Measurements from ENCODE around the gene MAP4K2.

The MAP4K2 gene

GRCh38 chr11:64838600-64839334 lies 35.8 kb upstream of the MAP4K2 start:
- H3K4me3 ChIP-seq (ENCODE audit: low read depth, low read length): no peak overlapping the region
- TF ChIP-seq CTCF (IDR thresholded peaks at IDR 0.05; ENCODE audit: low read depth, low read length, missing control alignments): no peak
- in situ Hi-C loops (cut with HindIII; ENCODE audit: low sequenced_read_pairs): no loop called here
- DNase-seq (ENCODE audit: low read depth): no peak

GRCh38 chr11:64837887-64838351 lies 34.9 kb upstream of the MAP4K2 start:
- TF ChIP-seq CTCF (IDR thresholded peaks at IDR 0.05; ENCODE audit: low read depth, low read length, missing control alignments): no peak
- in situ Hi-C loops (cut with HindIII; ENCODE audit: low sequenced_read_pairs): no loop called here
- DNase-seq (ENCODE audit: low read depth): no peak
- H3K4me3 ChIP-seq (ENCODE audit: low read depth, low read length): no peak overlapping the region

DNA sequence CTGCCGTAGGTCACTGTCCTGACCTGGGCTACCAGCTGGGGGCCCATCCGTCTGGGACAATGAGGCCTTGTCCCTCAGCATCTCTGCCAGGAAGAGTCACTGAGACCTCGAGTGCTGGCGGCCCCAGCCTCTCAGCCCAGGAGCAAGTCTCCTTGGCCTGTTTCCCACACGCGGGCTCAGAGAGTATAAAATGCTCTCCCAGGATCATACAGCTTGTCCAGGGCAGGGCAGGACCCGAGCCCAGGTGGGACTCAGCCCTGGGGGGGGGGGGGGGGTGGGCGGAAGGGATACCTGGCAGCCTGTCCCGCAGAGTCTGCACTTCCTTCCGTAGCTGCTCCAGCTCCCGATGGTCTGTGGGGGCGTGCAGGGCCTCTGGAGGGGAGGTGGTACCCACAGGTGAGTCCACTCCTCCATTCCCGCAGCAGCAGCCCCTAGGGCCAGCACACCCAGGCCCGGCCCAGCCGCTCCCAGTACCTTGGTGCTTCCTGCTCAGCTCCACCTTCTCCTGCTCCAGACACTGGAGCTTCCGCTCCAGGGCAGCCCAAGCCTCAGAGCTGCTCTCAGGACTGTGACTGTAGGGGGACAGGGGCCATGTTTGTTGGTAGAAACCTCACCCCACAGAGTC lies 33.5 kb upstream of the MAP4K2 start:
- DNase-seq (ENCODE audit: low read depth): no peak
- in situ Hi-C loops (cut with HindIII; ENCODE audit: low sequenced_read_pairs): no loop called here
- H3K4me3 ChIP-seq (ENCODE audit: low read depth, low read length): no peak overlapping the region
- TF ChIP-seq CTCF (IDR thresholded peaks at IDR 0.05; ENCODE audit: low read depth, low read length, missing control alignments): no peak

DNA sequence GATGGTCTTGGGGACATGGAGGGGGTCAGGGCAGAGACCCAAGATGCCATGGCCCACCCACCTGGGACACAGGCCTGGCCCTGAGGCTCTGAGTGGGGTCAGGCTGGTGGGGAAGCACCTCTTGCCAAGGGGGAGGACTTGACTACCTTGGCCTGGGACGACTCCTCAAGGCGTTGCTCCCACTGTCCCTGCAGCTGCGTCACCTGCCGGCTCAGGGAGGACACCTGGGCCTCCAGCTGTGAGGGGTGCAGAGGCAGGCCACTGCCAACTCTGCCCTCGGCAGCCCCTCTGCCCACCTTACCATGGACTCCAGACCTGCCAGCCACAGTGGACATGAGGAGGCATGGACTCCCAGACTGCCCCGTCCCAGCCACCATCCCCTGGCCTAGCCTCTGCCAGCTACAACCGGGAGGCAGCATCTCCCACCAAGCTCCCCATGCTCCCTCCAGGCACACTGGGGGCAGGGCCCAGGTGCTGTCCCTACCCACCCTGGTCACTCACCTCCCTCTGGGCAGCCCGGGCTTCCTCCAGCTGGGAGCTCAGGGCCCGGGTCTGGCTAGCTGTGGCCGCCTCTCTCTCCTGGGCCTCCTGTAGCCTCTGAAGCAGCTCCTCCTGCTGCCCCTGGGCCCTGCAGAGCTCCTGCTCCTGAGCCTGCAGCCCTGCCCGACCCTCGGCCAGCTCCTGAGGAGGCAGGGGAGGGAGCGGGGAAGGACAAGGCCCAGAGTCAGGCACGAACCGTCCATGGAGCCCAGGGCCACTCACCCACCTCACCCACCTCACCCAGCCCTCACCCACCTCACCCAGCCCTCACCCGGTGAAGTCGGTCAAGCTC lies 32.8 kb upstream of the MAP4K2 start:
- in situ Hi-C loops (cut with HindIII; ENCODE audit: low sequenced_read_pairs): no loop called here
- H3K4me3 ChIP-seq (ENCODE audit: low read depth, low read length): no peak overlapping the region
- DNase-seq (ENCODE audit: low read depth): no peak
- TF ChIP-seq CTCF (IDR thresholded peaks at IDR 0.05; ENCODE audit: low read depth, low read length, missing control alignments): no peak

DNA sequence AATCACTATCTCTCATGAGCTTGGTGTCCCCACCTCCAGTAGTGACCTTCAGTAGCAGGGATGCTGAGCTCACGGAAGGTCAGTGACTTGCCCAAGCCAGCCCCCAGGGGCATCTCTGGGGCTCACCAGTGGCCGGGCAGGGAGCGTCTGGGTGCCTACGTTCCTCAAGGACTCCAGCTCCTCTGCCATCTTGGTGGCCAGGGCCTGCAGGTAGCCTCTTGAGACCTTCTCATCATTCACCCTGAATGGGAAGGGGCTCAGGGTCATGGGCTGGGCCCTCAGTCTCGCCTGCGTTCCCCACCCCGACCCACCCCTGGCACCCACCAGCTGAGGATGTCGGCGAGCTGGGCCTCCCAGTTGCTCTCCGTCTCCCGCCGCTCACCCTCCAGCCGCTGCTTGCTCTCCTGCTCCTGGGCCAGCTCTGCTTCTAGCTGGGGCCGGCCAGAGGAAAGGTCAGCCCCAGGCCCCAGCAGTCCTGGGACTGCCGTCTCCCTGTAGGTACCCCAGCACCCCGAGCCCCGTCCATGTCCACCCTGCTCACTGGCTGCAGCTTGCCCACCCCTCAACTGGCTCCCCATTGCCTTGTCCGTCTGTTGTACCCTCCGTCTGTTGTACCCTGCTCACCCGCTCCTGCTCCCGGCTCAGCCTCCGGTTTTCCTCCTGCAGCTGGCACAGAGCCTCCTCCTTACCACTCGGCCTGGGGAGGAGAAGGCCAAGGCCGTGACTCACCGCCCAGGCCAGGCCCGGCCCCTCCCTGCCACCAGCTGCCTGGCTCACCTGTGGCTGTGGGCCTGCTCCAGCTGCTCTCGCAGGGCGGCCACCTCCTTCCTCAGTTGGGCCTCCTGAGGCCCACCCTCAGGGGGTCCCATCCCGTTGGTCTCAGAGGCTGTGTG lies 32.0 kb upstream of the MAP4K2 start:
- no peak overlapping the region for H3K4me3 ChIP-seq (ENCODE audit: low read depth, low read length)
- no peak for DNase-seq (ENCODE audit: low read depth)
- TF ChIP-seq CTCF (IDR thresholded peaks at IDR 0.05; ENCODE audit: low read depth, low read length, missing control alignments): no peak
- in situ Hi-C loops (cut with HindIII; ENCODE audit: low sequenced_read_pairs): no loop called here
